Uterus (tissue), 2 donors: ENCODE results near the gene WDR38.

Source experiments
- CTCF ChIP-seq, 4 experiments: fragments of 200-600 bp in 2 of 4; fragments of 450-650 bp in 2 of 4; sonication (generic) in 2 of 4; IDR thresholded peaks; one replicate each; pipeline ENCODE4 v1.5.1; 2016 to 2019; ENCODE audit warnings: antibody characterized with exemption in 4 of 4, mild to moderate bottlenecking in 2 of 4, moderate library complexity in 1 of 4
- POLR2A ChIP-seq, 2 donors: fragments of 450-650 bp; IDR thresholded peaks; one replicate each; pipeline ENCODE4 v1.6.1; 2016; ENCODE audit warnings: antibody characterized with exemption in 2 of 2, mild to moderate bottlenecking in 1 of 2, moderate library complexity in 1 of 2

- TF ChIP-seq CTCF (IDR thresholded peaks at IDR 0.05) = no peak
- TF ChIP-seq POLR2A (IDR thresholded peaks at IDR 0.05) = no peak
These were observed 21.5 kb upstream of the WDR38 start for GRCh38 chr9:124831642-124832364.
